Ascending aorta (tissue), 2 donors: ENCODE measurements around the gene RNGTT. TPM values are rescaled to one million over a fixed set of nuclear protein-coding genes. Genes with fewer than 3 reads are reported as not detected.
A peak's percentile ranks its signal among the peaks of the same experiment; 100 is the strongest.
"Not testable (repeated sequence)": the region's sequence is repeated elsewhere in the genome, so short reads cannot be mapped to it uniquely, and the experiment has no call there.

Experiments used
- DNase-seq, 2 donors: peaks; one replicate each; pipeline ENCODE4 v3.0.0-alpha.2; 2019; ENCODE audit warnings: low spot score in 2 of 2
- H3K27ac ChIP-seq, 2 donors: fragments of 200-600 bp; sonication (generic); one replicate each; pipeline ENCODE4 v1.5.1; 2016 to 2017; ENCODE audit warnings: mild to moderate bottlenecking in 1 of 2
- H3K27me3 ChIP-seq: fragments of 200-600 bp; sonication (generic); one replicate; pipeline ENCODE4 v1.5.1; 2017
- H3K36me3 ChIP-seq, 2 donors: fragments of 200-600 bp; sonication (generic); one replicate each; pipeline ENCODE4 v1.5.1; 2016
- H3K4me1 ChIP-seq, 2 donors: fragments of 200-600 bp; sonication (generic); one replicate each; pipeline ENCODE4 v1.5.1; 2016 to 2017; ENCODE audit warnings: mild to moderate bottlenecking in 1 of 2
- H3K4me3 ChIP-seq, 2 donors: fragments of 200-600 bp; sonication (generic); one replicate each; pipeline ENCODE4 v1.5.1; 2016 to 2017; ENCODE audit warnings: mild to moderate bottlenecking in 1 of 2
- H3K9me3 ChIP-seq, 2 donors: fragments of 200-600 bp; sonication (generic); one replicate each; pipeline ENCODE4 v1.5.1; 2016
- intact Hi-C: fragments of 100-400 bp; cut with DNase I; formaldehyde crosslinking; loops from one replicate; pipeline ENCODE4 v1.15.1; 2023
- total RNA-seq: library from RNA; depleted of rRNA; stranded (reverse); fragments of >200 nt; gene quantifications from one replicate; pipeline ENCODE4 v1.1.0, GENCODE V29; 2016
- TF ChIP-seq, protein P1 (sequence below), 3 experiments: fragments of 200-600 bp in 2 of 3; fragments of 450-650 bp in 1 of 3; sonication (generic) in 2 of 3; IDR thresholded peaks; one replicate each; pipeline ENCODE4 v1.5.1; 2016 to 2019; ENCODE audit warnings: antibody characterized with exemption in 3 of 3, mild to moderate bottlenecking in 1 of 3, moderate library complexity in 1 of 3

RNGTT gene
- total RNA-seq, 1 donor from 2014 or later, result 13.4 TPM

GRCh38 chr6:88725111-88725975 lies 238.1 kb downstream of the RNGTT start:
- intact Hi-C loops, result no loop called here

GRCh38 chr6:88722686-88723085 lies 240.7 kb downstream of the RNGTT start:
- Histone ChIP-seq H3K9me3 (no peaks in the 10 kb centered on the region), H3K27me3 (no peaks in the 10 kb centered on the region), H3K4me1 (no peaks in the 10 kb centered on the region), H3K27ac (no peak overlapping the region), H3K36me3 (no peaks in the 10 kb centered on the region), H3K4me3 (no peak overlapping the region)
- TF ChIP-seq, protein P1, sequence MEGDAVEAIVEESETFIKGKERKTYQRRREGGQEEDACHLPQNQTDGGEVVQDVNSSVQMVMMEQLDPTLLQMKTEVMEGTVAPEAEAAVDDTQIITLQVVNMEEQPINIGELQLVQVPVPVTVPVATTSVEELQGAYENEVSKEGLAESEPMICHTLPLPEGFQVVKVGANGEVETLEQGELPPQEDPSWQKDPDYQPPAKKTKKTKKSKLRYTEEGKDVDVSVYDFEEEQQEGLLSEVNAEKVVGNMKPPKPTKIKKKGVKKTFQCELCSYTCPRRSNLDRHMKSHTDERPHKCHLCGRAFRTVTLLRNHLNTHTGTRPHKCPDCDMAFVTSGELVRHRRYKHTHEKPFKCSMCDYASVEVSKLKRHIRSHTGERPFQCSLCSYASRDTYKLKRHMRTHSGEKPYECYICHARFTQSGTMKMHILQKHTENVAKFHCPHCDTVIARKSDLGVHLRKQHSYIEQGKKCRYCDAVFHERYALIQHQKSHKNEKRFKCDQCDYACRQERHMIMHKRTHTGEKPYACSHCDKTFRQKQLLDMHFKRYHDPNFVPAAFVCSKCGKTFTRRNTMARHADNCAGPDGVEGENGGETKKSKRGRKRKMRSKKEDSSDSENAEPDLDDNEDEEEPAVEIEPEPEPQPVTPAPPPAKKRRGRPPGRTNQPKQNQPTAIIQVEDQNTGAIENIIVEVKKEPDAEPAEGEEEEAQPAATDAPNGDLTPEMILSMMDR (IDR thresholded peaks at IDR 0.05), result no peak
- no peak for DNase-seq
- intact Hi-C loops, result no loop called here

More at GRCh38 chr6:88725111-88725975, 238.1 kb downstream of the RNGTT start:
- Histone ChIP-seq H3K4me1 (no peaks in the 10 kb centered on the region), H3K9me3 (no peaks in the 10 kb centered on the region), H3K27ac (no peak overlapping the region), H3K36me3 (no peaks in the 10 kb centered on the region), H3K27me3 (no peaks in the 10 kb centered on the region), H3K4me3 (no peak overlapping the region)
- DNase-seq, result no peak
- TF ChIP-seq, protein P1 (IDR thresholded peaks at IDR 0.05), result peak in 1 of 3 experiments; percentile 6

GRCh38 chr6:88716399-88716798 lies 247.0 kb downstream of the RNGTT start:
- H3K36me3 ChIP-seq, H3K27ac ChIP-seq, DNase-seq, H3K9me3 ChIP-seq, H3K4me1 ChIP-seq, H3K4me3 ChIP-seq, H3K27me3 ChIP-seq, intact Hi-C loops: not testable (repeated sequence)

DNA sequence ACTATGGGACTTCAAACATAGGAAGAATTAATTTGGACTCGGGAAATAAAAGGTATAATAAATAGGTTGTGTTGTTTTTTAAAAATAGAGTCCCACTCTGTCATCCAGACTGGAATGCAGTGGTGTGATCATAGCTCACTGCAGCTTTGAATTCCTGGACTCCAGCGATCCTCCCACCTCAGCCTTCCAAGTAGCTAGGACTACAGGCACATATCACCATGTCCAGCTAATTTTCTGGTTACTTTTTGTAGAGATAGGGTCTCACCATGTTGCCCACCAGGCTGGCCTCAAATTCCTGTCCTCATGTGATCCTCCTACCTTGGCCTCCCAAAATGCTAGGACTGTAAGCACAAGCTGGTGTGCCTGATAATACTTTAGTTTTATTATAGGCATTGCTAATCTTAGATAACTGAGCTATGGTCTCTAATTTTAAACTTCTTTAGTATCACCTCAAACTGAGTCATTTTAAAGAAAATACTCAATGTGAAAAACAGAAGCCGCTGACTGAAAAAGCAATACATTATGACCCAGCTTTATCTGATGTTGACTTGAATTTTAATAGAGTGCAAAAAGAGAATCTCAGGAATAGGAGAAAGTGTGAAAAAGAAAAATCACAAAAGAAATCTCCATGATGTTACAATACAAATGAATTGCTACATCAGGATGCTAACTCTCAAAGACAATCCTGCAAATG lies 251.0 kb downstream of the RNGTT start:
- TF ChIP-seq, protein P1 (IDR thresholded peaks at IDR 0.05), result no peak
- intact Hi-C loops, result no loop called here
- no peaks in the 10 kb centered on the region for H3K36me3 ChIP-seq
- H3K4me1 ChIP-seq, result no peaks in the 10 kb centered on the region
- no peaks in the 10 kb centered on the region for H3K27me3 ChIP-seq
- no peaks in the 10 kb centered on the region for H3K9me3 ChIP-seq
- H3K4me3 ChIP-seq, result no peak overlapping the region
- no peak for DNase-seq
- no peak overlapping the region for H3K27ac ChIP-seq

- no peaks in the 10 kb centered on the region for H3K27me3 ChIP-seq
- TF ChIP-seq, protein P1 (IDR thresholded peaks at IDR 0.05), result no peak
- no peaks in the 10 kb centered on the region for H3K36me3 ChIP-seq
- no peaks in the 10 kb centered on the region for H3K9me3 ChIP-seq
- no peak overlapping the region for H3K27ac ChIP-seq
- DNase-seq, result no peak
- peaks cover 0 to 2% of the 10 kb centered on the region in 2 donors for H3K4me1 ChIP-seq
- intact Hi-C loops, result no loop called here
- no peak overlapping the region for H3K4me3 ChIP-seq
Measured at GRCh38 chr6:88709819-88710246, 253.6 kb downstream of the RNGTT start.

GRCh38 chr6:88708197-88708744 lies 255.1 kb downstream of the RNGTT start:
- no peak overlapping the region for H3K4me3 ChIP-seq
- no peaks in the 10 kb centered on the region for H3K9me3 ChIP-seq
- DNase-seq, result no peak
- H3K27ac ChIP-seq, result no peak overlapping the region
- no peaks in the 10 kb centered on the region for H3K27me3 ChIP-seq
- no peaks in the 10 kb centered on the region for H3K36me3 ChIP-seq
- H3K4me1 ChIP-seq, result peaks cover 0 to 2% of the 10 kb centered on the region in 2 donors
- TF ChIP-seq, protein P1 (IDR thresholded peaks at IDR 0.05), result no peak
- intact Hi-C loops, result no loop called here
